Measurements from ENCODE around the gene UHRF2.

Gene UHRF2

GRCh38 chr9:6417186-6417585, 4.2 kb downstream of the UHRF2 start:
- Histone ChIP-seq H3K4me1 (peaks cover 41 to 56% (median 45%) of the 10 kb centered on the region in 10 experiments), H3K27me3 (no peaks in the 10 kb centered on the region), H3K9me3 (replicated peaks in 1 of 11) (peaks cover 0 to 5% (median 0%) of the 10 kb centered on the region in 11 experiments; a peak in 4 of 22 replicates), H3K9ac (peak overlapping the region in 3 of 11 experiments; percentile 12 to 31 (median 27); a peak in 1 of 22 replicates), H3K36me3 (peaks cover 13 to 62% (median 46%) of the 10 kb centered on the region in 11 experiments; a peak in 21 of 22 replicates), H3K4me2 (peak overlapping the region; percentile 44 to 95 (median 80)), H4K20me1 (peaks cover 64 to 90% (median 83%) of the 10 kb centered on the region in 11 experiments; a peak in 21 of 22 replicates), H3K27ac (peak overlapping the region in 8 of 11 experiments; percentile 2 to 59 (median 22); a peak in 9 of 22 replicates), H3K4me3 (peak overlapping the region in 2 of 10 experiments; percentile 18 to 49; a peak in 3 of 20 replicates)
- no peak for TF ChIP-seq Cebpa-rat (IDR thresholded peaks at IDR 0.05)

GRCh38 chr9:6418764-6419163, 5.8 kb downstream of the UHRF2 start:
- peaks cover 0 to 5% (median 0%) of the 10 kb centered on the region in 11 experiments; a peak in 4 of 22 replicates for H3K9me3 ChIP-seq (replicated peaks in 1 of 11)
- H4K20me1 ChIP-seq, result peaks cover 72 to 100% (median 98%) of the 10 kb centered on the region in 11 experiments; a peak in 21 of 22 replicates
- H3K9ac ChIP-seq, result no peak overlapping the region
- H3K36me3 ChIP-seq, result peaks cover 15 to 78% (median 62%) of the 10 kb centered on the region in 11 experiments; a peak in 21 of 22 replicates
- no peaks in the 10 kb centered on the region for H3K27me3 ChIP-seq
- peaks cover 39 to 53% (median 44%) of the 10 kb centered on the region in 10 experiments for H3K4me1 ChIP-seq
- peak overlapping the region; percentile 33 to 95 (median 80); a peak in 20 of 22 replicates for H3K4me2 ChIP-seq
- no peak for TF ChIP-seq Cebpa-rat (IDR thresholded peaks at IDR 0.05)
- peak overlapping the region in 3 of 11 experiments; percentile 4 to 26 (median 19); a peak in 6 of 22 replicates for H3K27ac ChIP-seq
- H3K4me3 ChIP-seq, result peak overlapping the region in 1 of 10 experiments; percentile 24; a peak in 1 of 20 replicates

GRCh38 chr9:6424940-6425339, 11.9 kb downstream of the UHRF2 start:
- H3K27ac ChIP-seq, result no peak overlapping the region
- H3K27me3 ChIP-seq, result no peaks in the 10 kb centered on the region
- H3K36me3 ChIP-seq, result peaks cover 37 to 96% (median 84%) of the 10 kb centered on the region in 11 experiments; a peak in 21 of 22 replicates
- H3K9ac ChIP-seq, result no peak overlapping the region
- 0 out of 22 replicates have a peak overlapping the region, but pooled peaks of 1 of the 11 experiments have one; percentile 27 for H3K4me2 ChIP-seq
- TF ChIP-seq Cebpa-rat (IDR thresholded peaks at IDR 0.05), result no peak
- H3K4me1 ChIP-seq, result peaks cover 25 to 39% (median 29%) of the 10 kb centered on the region in 10 experiments
- H4K20me1 ChIP-seq, result peaks cover 68 to 100% (median 100%) of the 10 kb centered on the region in 11 experiments
- no peaks in the 10 kb centered on the region for H3K9me3 ChIP-seq (replicated peaks in 1 of 11)
- H3K4me3 ChIP-seq, result no peak overlapping the region

- H3K4me3 ChIP-seq, result no peak overlapping the region
- 0 out of 22 replicates have a peak overlapping the region, but pooled peaks of 1 of the 11 experiments have one; percentile 11 for H3K27ac ChIP-seq
- no peaks in the 10 kb centered on the region for H3K9me3 ChIP-seq (replicated peaks in 1 of 11)
- TF ChIP-seq Cebpa-rat (IDR thresholded peaks at IDR 0.05), result no peak
- H3K4me2 ChIP-seq, result no peak overlapping the region
- peaks cover 37 to 50% (median 41%) of the 10 kb centered on the region in 10 experiments for H3K4me1 ChIP-seq
- H3K9ac ChIP-seq, result no peak overlapping the region
- H3K36me3 ChIP-seq, result peaks cover 34 to 96% (median 83%) of the 10 kb centered on the region in 11 experiments; a peak in 21 of 22 replicates
- peaks cover 73 to 100% (median 100%) of the 10 kb centered on the region in 11 experiments for H4K20me1 ChIP-seq
- no peaks in the 10 kb centered on the region for H3K27me3 ChIP-seq
Measured at GRCh38 chr9:6426117-6426516, 13.1 kb downstream of the UHRF2 start.

GRCh38 chr9:6428940-6429889, 16.2 kb downstream of the UHRF2 start:
- peaks cover 63 to 100% (median 100%) of the 10 kb centered on the region in 11 experiments for H4K20me1 ChIP-seq
- peak overlapping the region; percentile 47 to 87 (median 64) for H3K4me2 ChIP-seq
- H3K27me3 ChIP-seq, result no peaks in the 10 kb centered on the region
- H3K9ac ChIP-seq, result peak overlapping the region in 7 of 11 experiments; percentile 1 to 52 (median 9); a peak in 6 of 22 replicates
- H3K4me1 ChIP-seq, result peaks cover 44 to 62% (median 51%) of the 10 kb centered on the region in 10 experiments
- H3K36me3 ChIP-seq, result peaks cover 34 to 96% (median 84%) of the 10 kb centered on the region in 11 experiments
- peak overlapping the region in 1 of 10 experiments; percentile 14; a peak in 1 of 20 replicates for H3K4me3 ChIP-seq
- H3K9me3 ChIP-seq (replicated peaks in 1 of 11), result no peaks in the 10 kb centered on the region
- TF ChIP-seq Cebpa-rat (IDR thresholded peaks at IDR 0.05), result no peak
- peak overlapping the region in 9 of 11 experiments; percentile 56 to 75 (median 63); a peak in 18 of 22 replicates for H3K27ac ChIP-seq

GRCh38 chr9:6431038-6431437, 18.0 kb downstream of the UHRF2 start:
- H3K27ac ChIP-seq, result peak overlapping the region in 2 of 11 experiments; percentile 37 to 75; a peak in 3 of 22 replicates
- H3K9ac ChIP-seq, result no peak overlapping the region
- no peak overlapping the region for H3K4me3 ChIP-seq
- peaks cover 30 to 98% (median 84%) of the 10 kb centered on the region in 11 experiments for H3K36me3 ChIP-seq
- H3K4me2 ChIP-seq, result peak overlapping the region in 10 of 11 experiments; percentile 0 to 87 (median 64); a peak in 13 of 22 replicates
- TF ChIP-seq Cebpa-rat (IDR thresholded peaks at IDR 0.05), result no peak
- H3K27me3 ChIP-seq, result no peaks in the 10 kb centered on the region
- no peaks in the 10 kb centered on the region for H3K9me3 ChIP-seq (replicated peaks in 1 of 11)
- H3K4me1 ChIP-seq, result peaks cover 44 to 55% (median 48%) of the 10 kb centered on the region in 10 experiments
- peaks cover 62 to 100% (median 100%) of the 10 kb centered on the region in 11 experiments for H4K20me1 ChIP-seq

GRCh38 chr9:6433410-6433809, 20.4 kb downstream of the UHRF2 start:
- Histone ChIP-seq H3K36me3 (peaks cover 44 to 98% (median 84%) of the 10 kb centered on the region in 11 experiments), H4K20me1 (peaks cover 62 to 100% (median 100%) of the 10 kb centered on the region in 11 experiments)

GRCh38 chr9:6439051-6439703, 26.2 kb downstream of the UHRF2 start:
- Histone ChIP-seq H3K4me2 (no peak overlapping the region), H3K27ac (no peak overlapping the region), H3K36me3 (peaks cover 41 to 99% (median 89%) of the 10 kb centered on the region in 11 experiments), H3K4me1 (peaks cover 0 to 16% (median 6%) of the 10 kb centered on the region in 10 experiments; a peak in 9 of 20 replicates), H4K20me1 (peaks cover 57 to 100% (median 100%) of the 10 kb centered on the region in 11 experiments), H3K9me3 (replicated peaks in 1 of 11) (no peaks in the 10 kb centered on the region), H3K27me3 (no peaks in the 10 kb centered on the region), H3K9ac (no peak overlapping the region), H3K4me3 (no peak overlapping the region)
- no peak for TF ChIP-seq Cebpa-rat (IDR thresholded peaks at IDR 0.05)

More at GRCh38 chr9:6433410-6433809, 20.4 kb downstream of the UHRF2 start:
- no peaks in the 10 kb centered on the region for H3K27me3 ChIP-seq
- no peak overlapping the region for H3K9ac ChIP-seq
- H3K4me3 ChIP-seq, result no peak overlapping the region
- no peak overlapping the region for H3K4me2 ChIP-seq
- peaks cover 33 to 51% (median 35%) of the 10 kb centered on the region in 10 experiments for H3K4me1 ChIP-seq
- no peak for TF ChIP-seq Cebpa-rat (IDR thresholded peaks at IDR 0.05)
- no peaks in the 10 kb centered on the region for H3K9me3 ChIP-seq (replicated peaks in 1 of 11)
- no peak overlapping the region for H3K27ac ChIP-seq

Data from BLaER1 treated with 17β-estradiol and CSF1 and Interleukin-3, amounts not matched to agents 10 nM and 100 nM (cell line).